ENCODE data around the gene ETV4. TPM values are rescaled to one million over a fixed set of nuclear protein-coding genes. Genes with fewer than 3 reads are reported as not detected.
A peak's percentile ranks its signal among the peaks of the same experiment; 100 is the strongest.

ETV4 gene
- total and polyA plus RNA-seq, 2 of the 13 experiments (the other 11 are each of a cell fraction or from before 2014, with no cell fraction given) = 128 to 330 TPM

DNA sequence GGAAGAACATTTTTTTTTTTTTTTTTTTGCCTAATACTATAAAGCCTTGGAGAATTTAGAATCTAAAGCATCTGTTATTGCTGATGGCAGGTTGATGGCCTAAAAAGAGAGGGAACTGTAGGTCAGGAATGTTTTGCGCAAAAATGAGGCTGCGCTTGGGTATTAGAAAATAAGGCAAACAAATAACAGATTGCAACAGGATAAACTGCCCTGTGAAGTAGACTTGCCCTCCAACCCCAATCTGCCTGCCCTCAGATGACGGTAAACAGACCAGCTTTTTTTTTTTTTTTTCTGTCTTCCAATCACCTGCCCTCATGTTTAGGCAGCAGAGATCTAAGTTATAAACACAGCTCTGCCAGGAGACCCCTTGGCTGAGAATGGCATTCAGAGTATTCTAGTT, 66.2 kb downstream of the ETV4 start (continued):
- TF ChIP-seq, protein P1, sequence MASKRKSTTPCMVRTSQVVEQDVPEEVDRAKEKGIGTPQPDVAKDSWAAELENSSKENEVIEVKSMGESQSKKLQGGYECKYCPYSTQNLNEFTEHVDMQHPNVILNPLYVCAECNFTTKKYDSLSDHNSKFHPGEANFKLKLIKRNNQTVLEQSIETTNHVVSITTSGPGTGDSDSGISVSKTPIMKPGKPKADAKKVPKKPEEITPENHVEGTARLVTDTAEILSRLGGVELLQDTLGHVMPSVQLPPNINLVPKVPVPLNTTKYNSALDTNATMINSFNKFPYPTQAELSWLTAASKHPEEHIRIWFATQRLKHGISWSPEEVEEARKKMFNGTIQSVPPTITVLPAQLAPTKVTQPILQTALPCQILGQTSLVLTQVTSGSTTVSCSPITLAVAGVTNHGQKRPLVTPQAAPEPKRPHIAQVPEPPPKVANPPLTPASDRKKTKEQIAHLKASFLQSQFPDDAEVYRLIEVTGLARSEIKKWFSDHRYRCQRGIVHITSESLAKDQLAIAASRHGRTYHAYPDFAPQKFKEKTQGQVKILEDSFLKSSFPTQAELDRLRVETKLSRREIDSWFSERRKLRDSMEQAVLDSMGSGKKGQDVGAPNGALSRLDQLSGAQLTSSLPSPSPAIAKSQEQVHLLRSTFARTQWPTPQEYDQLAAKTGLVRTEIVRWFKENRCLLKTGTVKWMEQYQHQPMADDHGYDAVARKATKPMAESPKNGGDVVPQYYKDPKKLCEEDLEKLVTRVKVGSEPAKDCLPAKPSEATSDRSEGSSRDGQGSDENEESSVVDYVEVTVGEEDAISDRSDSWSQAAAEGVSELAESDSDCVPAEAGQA (IDR thresholded peaks at IDR 0.05; ENCODE audit: low read depth) = no peak
- TF ChIP-seq, protein P1 (CRISPR knock-in tag; IDR thresholded peaks at IDR 0.05; ENCODE audit: borderline replicate concordance) = 0 out of 2 replicates have a peak, but pooled peaks have one; percentile 42
- TF ChIP-seq FOSL2 (CRISPR knock-in tag; IDR thresholded peaks at IDR 0.05) (peak; percentile 61), ZNF570 (CRISPR knock-in tag; IDR thresholded peaks at IDR 0.05; ENCODE audit: borderline replicate concordance) (no peak), ZFAT (CRISPR knock-in tag; conservative IDR thresholded peaks at IDR 0.05) (no peak), FOXA3 (CRISPR knock-in tag; IDR thresholded peaks at IDR 0.05) (peak; percentile 96), RELA (CRISPR knock-in tag; IDR thresholded peaks at IDR 0.05) (no peak), ISL2 (CRISPR knock-in tag; IDR thresholded peaks at IDR 0.05) (peak; percentile 82), ZNF775 (CRISPR knock-in tag; IDR thresholded peaks at IDR 0.05; ENCODE audit: borderline replicate concordance) (0 out of 2 replicates have a peak, but pooled peaks have one; percentile 33)
- TF ChIP-seq, protein P2, sequence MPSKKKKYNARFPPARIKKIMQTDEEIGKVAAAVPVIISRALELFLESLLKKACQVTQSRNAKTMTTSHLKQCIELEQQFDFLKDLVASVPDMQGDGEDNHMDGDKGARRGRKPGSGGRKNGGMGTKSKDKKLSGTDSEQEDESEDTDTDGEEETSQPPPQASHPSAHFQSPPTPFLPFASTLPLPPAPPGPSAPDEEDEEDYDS (CRISPR knock-in tag; IDR thresholded peaks at IDR 0.05) = 0 out of 2 replicates have a peak, but pooled peaks have one; percentile 13
- TF ChIP-seq, protein P3, sequence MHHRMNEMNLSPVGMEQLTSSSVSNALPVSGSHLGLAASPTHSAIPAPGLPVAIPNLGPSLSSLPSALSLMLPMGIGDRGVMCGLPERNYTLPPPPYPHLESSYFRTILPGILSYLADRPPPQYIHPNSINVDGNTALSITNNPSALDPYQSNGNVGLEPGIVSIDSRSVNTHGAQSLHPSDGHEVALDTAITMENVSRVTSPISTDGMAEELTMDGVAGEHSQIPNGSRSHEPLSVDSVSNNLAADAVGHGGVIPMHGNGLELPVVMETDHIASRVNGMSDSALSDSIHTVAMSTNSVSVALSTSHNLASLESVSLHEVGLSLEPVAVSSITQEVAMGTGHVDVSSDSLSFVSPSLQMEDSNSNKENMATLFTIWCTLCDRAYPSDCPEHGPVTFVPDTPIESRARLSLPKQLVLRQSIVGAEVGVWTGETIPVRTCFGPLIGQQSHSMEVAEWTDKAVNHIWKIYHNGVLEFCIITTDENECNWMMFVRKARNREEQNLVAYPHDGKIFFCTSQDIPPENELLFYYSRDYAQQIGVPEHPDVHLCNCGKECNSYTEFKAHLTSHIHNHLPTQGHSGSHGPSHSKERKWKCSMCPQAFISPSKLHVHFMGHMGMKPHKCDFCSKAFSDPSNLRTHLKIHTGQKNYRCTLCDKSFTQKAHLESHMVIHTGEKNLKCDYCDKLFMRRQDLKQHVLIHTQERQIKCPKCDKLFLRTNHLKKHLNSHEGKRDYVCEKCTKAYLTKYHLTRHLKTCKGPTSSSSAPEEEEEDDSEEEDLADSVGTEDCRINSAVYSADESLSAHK (CRISPR knock-in tag; IDR thresholded peaks at IDR 0.05; ENCODE audit: borderline replicate concordance) = no peak
- TF ChIP-seq, protein P4, sequence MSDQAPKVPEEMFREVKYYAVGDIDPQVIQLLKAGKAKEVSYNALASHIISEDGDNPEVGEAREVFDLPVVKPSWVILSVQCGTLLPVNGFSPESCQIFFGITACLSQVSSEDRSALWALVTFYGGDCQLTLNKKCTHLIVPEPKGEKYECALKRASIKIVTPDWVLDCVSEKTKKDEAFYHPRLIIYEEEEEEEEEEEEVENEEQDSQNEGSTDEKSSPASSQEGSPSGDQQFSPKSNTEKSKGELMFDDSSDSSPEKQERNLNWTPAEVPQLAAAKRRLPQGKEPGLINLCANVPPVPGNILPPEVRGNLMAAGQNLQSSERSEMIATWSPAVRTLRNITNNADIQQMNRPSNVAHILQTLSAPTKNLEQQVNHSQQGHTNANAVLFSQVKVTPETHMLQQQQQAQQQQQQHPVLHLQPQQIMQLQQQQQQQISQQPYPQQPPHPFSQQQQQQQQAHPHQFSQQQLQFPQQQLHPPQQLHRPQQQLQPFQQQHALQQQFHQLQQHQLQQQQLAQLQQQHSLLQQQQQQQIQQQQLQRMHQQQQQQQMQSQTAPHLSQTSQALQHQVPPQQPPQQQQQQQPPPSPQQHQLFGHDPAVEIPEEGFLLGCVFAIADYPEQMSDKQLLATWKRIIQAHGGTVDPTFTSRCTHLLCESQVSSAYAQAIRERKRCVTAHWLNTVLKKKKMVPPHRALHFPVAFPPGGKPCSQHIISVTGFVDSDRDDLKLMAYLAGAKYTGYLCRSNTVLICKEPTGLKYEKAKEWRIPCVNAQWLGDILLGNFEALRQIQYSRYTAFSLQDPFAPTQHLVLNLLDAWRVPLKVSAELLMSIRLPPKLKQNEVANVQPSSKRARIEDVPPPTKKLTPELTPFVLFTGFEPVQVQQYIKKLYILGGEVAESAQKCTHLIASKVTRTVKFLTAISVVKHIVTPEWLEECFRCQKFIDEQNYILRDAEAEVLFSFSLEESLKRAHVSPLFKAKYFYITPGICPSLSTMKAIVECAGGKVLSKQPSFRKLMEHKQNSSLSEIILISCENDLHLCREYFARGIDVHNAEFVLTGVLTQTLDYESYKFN (CRISPR knock-in tag; conservative IDR thresholded peaks at IDR 0.05) = peak; percentile 96
- TF ChIP-seq, protein P5, sequence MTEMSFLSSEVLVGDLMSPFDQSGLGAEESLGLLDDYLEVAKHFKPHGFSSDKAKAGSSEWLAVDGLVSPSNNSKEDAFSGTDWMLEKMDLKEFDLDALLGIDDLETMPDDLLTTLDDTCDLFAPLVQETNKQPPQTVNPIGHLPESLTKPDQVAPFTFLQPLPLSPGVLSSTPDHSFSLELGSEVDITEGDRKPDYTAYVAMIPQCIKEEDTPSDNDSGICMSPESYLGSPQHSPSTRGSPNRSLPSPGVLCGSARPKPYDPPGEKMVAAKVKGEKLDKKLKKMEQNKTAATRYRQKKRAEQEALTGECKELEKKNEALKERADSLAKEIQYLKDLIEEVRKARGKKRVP (CRISPR knock-in tag; IDR thresholded peaks at IDR 0.05) = peak in 1 of 2 experiments; percentile 94; a peak in 2 of 4 replicates
- TF ChIP-seq, protein P6, sequence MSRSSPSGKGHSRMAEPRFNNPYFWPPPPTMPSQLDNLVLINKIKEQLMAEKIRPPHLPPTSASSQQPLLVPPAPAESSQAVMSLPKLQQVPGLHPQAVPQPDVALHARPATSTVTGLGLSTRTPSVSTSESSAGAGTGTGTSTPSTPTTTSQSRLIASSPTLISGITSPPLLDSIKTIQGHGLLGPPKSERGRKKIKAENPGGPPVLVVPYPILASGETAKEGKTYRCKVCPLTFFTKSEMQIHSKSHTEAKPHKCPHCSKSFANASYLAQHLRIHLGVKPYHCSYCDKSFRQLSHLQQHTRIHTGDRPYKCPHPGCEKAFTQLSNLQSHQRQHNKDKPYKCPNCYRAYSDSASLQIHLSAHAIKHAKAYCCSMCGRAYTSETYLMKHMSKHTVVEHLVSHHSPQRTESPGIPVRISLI (CRISPR knock-in tag; IDR thresholded peaks at IDR 0.05; ENCODE audit: borderline replicate concordance) = peak; percentile 100
